NCI-H1417 (cell line): ENCODE data around the gene SDHA.
"Not testable (repeated sequence)": the region's sequence is repeated elsewhere in the genome, so short reads cannot be mapped to it uniquely, and the experiment has no call there.

Source experiments
- DNase-seq, 3 experiments: peaks; one replicate each; lab custom pipeline; 2025; lab: John Stamatoyannopoulos, UW

SDHA gene

GRCh38 chr5:257148-257547 lies 39.0 kb downstream of the SDHA start:
- DNase-seq, result no peak

GRCh38 chr5:263275-263974 lies 45.3 kb downstream of the SDHA start:
- not testable (repeated sequence) for DNase-seq

DNA sequence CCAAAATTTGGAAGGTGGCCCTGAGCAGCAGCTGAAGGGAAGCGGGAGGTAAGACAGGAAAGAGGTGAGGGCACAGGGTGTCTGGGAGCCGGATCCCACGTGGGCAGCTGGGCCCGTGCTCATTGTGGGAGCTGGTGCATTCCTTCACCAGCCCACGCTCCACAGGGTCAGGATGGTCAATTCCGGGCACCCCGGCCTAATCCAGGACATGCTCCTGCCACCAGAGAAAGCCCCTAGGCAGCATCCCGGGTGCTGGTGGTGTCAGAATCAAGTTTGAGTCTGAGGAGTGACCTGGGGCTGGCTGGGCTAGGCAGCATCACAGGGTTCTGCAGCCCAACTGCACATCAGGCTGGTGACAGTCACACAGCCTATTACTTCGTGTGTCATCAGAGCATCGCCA lies 46.2 kb downstream of the SDHA start:
- DNase-seq, result no peak

DNA sequence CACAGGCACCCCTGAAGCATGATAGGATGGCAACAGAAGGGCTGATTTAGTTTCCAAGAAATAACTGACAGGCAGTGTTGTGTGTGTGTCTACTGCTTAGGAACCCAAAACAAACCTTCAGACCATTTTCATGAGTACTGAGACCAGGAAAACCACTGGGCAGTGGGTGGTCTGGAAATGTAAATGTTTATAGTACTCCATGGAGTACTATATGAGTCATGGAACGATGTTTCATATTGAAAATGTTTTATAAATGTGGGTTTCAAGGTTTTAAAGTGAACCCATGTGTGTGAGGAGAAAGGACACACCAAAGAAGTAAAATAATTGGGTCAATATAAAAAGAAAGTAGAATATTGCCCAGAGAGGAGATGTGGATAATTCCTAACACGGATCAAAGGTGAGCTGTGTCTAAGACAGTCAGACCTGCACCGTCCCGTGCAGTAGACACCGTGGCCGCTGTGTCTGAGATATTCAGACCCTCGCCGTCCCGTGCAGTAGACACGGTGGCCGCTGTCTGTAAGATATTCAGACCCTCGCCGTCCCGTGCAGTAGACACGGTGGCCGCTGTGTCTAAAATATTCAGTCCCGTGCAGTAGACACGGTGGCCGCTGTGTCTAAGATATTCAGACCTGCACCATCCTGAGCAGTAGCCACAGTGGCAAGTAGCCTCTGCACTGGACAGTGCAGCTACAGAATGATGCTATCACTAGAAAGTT lies 48.3 kb downstream of the SDHA start:
- not testable (repeated sequence) for DNase-seq

DNA sequence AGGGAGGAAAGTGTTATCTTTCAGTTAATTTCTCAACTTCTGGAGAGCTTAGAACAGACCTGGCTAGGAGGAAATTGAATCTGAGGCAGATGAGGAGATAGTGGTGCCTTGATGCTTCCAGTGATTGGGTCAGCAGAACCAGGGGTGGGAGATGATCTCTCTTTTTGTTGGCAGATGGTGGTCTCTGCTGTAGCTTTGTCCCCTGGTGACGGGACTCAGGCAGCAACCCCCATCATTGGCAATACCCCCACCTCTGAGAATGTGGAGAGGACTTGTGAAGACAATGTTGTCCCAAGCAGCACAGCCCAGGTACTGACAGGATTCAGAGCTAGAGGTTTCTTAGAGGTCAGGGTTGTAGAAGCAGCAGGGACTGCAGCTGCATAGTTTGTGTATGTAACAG lies 49.6 kb downstream of the SDHA start:
- no peak for DNase-seq

DNA sequence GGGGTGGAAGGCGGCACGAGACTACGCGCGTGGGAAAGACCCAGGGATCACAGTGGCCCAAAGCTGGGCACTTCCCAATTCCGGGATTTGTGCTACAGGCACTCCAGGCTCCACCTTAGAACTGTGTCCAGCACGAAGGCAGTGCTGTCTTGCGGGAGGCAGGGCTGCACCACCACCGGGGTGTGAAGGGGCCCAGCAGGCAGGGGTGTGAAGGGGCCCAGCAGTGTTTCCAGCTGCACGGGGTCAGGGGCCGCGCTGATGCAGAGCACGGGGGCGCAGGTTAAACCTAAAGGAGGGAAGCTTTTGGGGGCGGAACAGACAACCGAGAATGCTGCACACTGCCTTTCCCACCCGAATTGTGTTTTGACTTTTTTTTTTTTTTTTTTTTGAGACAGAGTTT lies 52.2 kb downstream of the SDHA start:
- no peak for DNase-seq

- DNase-seq, result not testable (repeated sequence)
Measured at GRCh38 chr5:271828-272167, 53.7 kb downstream of the SDHA start.

GRCh38 chr5:273091-273490 lies 55.0 kb downstream of the SDHA start:
- DNase-seq, result not testable (repeated sequence)

- not testable (repeated sequence) for DNase-seq
Measured at GRCh38 chr5:273491-273890, 55.4 kb downstream of the SDHA start.

DNA sequence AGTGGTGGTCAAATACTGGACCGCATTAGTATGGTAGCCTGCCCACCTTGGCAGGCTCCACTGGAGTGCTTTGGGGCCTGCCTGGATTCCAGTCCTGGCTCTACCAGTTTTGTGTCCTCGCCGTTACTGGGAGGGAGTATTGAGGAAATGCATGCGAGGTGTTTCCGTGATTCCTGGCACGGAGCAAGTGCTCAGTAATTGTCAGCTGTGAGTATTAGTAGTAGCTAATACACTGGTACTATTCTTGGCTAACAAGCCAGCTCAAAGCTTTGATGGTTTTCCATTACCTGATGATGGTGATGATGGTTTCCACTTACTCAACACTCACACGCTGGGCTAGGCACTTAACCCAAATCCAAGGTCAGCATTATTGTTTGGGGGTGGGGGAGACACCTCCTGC lies 56.2 kb downstream of the SDHA start:
- not testable (repeated sequence) for DNase-seq

DNA sequence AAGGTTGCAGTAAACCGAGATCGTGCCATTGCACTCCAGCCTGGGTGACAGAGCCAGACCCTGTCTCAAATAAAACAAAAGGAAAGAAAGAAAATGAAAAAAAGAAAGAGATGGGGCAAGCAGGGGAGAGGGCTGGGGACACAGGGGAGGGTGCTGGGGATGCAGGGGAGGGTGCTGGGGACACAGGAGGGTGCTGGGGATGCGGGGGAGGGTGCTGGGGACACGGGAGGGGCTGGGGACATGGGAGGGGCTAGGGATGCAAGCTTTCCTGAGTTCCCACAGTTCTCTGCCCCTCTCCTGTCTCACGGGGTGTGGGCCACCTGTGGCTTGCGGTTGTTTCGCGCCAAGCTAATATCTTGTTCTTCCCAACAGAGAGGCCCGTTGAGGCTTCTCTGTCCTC lies 60.5 kb downstream of the SDHA start:
- DNase-seq, result no peak

DNA sequence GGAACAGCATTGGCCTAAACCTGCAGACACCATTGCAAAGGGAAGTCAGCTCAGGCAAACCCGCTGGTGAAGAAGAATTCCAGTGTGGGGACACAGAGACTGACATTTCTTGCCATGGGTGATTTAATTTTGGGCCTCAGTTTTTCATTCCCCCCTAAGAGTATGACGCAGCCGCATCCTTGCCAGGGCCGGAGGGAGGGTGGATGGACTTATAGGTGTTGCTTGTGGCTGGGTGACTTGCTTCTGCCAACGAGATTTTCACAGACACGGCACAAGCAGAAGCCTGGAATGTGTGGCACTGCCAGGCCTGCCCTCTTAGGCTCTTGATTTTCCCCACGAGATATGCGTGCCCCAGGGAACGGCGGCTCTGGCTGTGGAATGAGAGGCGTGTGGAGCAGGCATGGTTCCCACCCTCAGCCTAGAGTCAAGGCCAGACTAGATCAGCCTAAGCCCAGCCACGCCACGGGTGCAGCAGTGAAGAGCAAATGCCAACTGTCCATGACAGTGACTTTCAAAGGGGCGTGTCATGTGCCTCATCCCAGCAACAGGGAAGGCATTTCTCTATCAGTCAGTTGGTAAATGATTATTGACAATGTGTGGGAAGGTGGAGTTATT lies 61.0 kb downstream of the SDHA start:
- DNase-seq, result not testable (repeated sequence)

DNA sequence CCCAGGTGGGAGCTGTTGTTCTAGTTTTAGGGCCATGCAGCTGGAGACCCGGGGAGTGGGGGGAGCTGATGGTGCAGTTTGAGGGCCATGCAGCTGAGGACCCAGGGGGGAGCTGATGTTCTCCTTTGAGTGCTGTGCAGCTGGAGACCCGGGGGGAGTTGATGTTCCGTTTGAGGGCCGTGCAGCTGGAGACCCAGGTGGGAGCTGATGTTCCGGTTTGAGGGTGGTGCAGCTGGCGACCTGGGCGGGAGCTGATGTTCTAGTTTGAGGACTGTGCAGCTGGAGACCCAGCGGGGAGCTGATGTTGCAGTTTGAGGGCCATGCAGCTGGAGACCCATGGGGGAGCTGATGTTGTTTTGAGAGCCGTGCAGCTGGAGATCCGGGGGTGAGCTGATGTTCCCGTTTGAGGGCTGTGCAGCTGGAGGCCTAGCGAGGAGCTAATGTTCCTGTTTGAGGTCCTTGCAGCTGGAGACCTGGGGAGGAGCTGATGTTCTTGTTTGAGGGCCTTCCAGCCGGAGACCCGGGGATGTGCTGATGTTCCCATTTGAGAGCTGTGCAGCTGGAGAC lies 68.0 kb downstream of the SDHA start:
- DNase-seq, result no peak

DNA sequence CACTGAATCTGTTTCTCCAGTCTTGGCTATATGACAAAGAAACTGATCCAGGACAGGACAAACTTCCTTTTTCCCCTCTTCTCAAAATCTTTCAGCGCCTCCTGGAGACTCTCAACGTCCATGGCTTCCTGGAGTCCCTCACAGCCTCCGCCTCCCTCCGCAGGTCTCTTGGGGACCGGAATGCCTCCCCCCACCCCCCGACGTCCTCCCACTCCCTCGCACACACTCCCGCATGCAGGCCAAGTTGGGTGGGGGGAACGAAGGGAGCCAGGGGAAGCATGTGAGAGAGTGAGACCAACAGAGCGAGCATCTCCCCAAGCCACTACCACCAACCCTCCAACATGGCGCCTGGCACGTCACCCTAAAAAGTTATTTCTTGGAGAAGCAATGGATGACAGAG lies 72.1 kb downstream of the SDHA start:
- not testable (repeated sequence) for DNase-seq

DNA sequence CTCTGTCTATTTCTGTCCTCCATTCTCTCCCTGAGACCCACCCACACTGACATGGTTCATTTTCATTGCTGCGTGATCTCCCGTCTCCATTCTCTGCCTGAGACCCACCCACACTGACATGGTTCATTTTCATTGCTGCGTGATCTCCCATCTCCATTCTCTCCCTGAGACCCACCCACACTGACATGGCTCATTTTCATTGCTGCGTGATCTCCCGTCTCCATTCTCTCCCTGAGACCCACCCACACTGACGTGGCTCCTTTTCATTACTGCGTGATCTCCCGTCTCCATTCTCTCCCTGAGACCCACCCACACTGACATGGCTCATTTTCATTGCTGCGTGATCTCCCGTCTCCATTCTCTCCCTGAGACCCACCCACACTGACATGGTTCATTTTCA lies 73.2 kb downstream of the SDHA start:
- not testable (repeated sequence) for DNase-seq

- DNase-seq, result not testable (repeated sequence)
Measured at GRCh38 chr5:294788-295187, 76.7 kb downstream of the SDHA start.

DNA sequence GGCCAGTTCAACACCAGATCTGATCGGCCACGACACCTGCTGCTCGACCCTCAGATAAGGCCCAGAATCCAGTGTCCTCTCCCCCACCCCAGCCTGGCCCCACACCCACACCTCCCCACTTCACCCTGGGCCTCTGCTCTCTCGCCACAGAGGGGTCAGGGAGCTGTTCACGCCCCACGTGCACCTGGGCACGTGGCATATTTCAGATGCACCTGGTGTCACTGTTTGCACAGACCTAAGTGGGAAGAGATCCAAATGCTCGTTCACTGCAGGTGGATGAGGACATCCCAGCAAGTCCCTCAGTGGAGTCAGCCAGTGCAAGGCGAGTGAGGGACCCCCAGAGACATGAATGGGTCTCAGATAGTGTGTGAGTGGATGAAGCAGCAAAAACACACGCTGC lies 78.1 kb downstream of the SDHA start:
- DNase-seq, result peak in 1 of 3 experiments; percentile 14

- DNase-seq, result not testable (repeated sequence)
Measured at GRCh38 chr5:296954-297353, 78.8 kb downstream of the SDHA start.

DNA sequence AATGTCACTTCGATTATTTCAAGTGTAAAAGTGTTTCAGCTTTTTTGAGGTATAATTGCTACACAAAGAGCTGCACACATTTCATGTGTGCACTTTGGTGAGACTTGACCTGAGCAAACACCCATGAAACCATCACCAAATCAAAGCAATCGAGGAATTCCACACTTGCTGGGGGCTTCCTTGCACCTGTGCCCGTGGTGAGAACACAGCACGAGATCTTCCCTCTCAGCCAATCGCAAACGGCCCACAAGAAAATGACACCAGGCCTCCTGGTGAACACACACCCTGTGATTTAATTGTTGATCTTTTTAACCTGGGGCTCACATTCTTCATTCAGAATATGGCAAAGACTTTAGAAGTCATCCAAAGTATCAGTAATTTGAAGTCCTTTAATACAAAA lies 79.3 kb downstream of the SDHA start:
- peak in 1 of 3 experiments; percentile 31 for DNase-seq

GRCh38 chr5:297991-298736 lies 80.0 kb downstream of the SDHA start:
- not testable (repeated sequence) for DNase-seq

DNA sequence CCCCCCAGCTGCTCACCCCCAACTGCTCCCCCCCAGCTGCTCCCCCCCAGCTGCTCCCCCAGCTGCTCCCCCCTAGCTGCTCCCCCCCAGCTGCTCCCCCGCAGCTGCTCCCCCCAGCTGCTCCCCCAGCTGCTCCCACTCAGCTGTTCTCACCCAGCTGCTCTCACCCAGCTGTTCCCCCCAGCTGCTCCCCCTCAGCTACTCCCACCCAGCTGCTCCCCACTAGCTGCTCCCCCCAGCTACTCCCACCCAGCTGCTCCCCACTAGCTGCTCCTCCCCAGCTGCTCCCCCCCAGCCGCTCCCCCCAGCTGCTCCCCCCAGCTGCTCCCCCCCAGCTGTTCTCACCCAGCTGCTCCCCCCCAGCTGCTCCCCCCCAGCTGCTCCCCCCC lies 80.6 kb downstream of the SDHA start:
- no peak for DNase-seq

- DNase-seq, result not testable (repeated sequence)
Measured at GRCh38 chr5:299921-300320, 81.8 kb downstream of the SDHA start.
